NCI-H774 (cell line): ENCODE measurements around the gene GPN3.
"Not testable (repeated sequence)": the region's sequence is repeated elsewhere in the genome, so short reads cannot be mapped to it uniquely, and the experiment has no call there.

ENCODE experiments used
- DNase-seq: peaks from one replicate; lab custom pipeline; 2025; lab: John Stamatoyannopoulos, UW

Gene GPN3

DNA sequence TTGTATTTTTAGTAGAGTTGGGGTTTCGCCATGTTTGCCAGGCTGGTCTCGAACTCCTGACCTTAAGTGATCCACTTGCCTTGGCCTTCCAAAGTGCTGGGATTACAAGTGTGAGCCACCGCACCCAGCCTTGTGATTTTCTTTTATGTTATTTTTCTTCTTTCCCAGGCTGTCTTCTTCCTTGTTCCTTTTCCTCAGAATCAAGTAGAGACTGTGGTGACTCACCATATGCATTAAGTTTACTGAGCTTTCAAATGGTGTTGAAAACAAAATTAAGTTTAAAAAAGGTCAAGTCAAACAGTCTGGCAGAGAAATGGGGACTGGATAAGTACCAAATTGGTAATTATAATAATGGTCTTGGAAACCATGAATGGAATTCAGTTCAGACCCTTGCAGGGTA, 23.6 kb downstream of the GPN3 start:
- no peak for DNase-seq

DNA sequence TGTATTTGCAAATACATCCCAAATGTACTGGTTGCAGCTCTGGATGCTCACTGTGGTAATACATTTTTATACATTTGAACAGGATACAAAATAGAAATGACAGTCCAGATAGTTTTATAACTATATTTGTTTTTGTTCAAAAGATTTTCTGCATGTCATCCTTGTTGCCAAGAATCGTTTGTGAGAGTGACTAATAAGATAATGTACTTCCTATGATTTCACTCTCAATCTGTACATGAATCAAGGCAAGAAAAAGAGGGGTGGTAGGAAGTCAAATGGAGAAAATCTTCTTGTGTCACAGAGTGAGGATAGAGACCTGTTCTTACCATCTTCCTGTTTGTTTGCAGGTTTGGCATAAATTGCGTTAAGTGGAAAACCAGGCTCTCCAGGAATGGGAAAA, 31.8 kb downstream of the GPN3 start:
- DNase-seq: no peak

DNA sequence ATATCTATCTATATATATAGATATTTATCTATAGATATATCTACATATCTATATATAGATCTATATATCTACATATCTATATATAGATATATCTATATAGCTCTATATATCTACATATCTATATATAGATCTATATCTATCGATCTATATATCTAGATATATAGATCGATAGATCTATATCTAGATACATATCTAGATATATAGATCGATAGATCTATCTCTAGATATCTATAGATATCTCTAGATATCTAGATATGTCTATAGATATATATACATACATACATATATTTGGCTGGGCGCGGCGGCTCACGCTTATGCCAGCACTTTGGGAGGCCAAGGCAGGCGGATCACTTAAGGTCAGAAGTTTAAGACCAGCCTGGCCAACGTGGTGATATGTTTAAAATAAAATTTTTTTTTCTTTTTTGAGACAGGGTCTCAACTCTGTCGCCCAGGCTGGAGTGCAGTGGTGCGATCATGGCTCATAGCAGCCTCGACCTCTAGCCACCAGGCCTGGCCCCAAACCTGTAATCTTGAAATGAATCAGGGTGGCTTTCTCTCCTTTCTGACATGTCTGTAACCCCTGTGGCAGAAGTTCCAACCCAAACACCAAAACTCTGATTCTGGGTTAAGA, 36.0 kb downstream of the GPN3 start:
- DNase-seq: no peak

DNA sequence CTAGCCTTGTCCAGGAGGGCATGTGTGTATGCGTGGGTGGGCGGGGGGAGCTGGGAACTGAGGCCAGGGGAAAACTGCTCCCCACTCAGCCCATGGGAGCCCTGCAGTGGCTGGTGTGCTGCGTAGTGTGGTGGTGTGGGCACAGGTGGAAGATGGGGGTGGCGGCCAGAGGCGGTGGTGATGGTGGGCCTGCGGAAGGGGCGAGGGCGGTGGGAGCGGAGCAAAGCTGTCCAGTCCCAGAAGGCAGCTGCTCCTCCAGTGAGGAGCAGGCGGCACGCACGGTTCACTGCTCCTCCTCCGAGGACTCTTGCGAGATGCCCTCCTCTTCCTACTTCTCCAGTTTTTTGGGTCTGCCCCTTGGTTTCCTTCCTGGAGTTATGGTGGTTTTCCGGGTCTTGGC, 38.4 kb downstream of the GPN3 start:
- DNase-seq: not testable (repeated sequence)

DNA sequence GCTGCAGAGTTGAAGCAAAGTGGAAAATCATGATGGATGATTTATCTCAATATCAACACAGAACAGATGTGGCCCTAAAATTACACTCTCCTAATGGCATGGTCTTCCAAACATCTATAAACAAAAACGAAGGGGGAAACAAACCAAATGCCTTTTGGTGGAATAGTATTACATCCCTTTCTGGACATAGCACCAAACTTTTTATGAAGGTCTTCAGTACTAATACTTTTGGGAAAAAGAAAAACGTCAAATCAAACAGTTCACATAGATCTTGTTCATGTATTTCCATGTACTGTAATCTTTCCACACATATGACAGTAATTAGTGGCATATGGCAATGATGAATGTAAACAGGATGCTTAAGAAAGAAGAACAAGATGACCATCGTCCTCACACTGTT, 41.7 kb downstream of the GPN3 start:
- no peak for DNase-seq

DNA sequence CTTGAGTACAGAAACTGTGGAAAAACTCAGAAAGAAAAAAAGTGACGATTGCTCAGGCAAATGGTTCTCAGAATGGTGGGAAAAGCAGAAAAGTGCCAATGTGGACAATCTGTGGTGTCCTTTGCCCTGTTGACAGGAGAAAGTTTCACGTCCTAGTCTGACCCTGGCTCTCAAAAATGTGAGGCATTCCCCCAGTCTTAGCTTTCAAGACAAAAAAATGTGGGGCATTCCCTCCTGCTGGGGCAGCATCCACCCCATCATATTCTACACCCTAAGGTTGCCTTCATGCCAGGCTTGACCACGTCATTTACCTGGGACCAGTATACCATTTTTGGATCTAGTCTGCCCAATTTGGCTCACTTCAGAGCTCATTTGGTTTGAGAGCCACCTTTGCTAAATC, 43.8 kb downstream of the GPN3 start:
- no peak for DNase-seq

DNA sequence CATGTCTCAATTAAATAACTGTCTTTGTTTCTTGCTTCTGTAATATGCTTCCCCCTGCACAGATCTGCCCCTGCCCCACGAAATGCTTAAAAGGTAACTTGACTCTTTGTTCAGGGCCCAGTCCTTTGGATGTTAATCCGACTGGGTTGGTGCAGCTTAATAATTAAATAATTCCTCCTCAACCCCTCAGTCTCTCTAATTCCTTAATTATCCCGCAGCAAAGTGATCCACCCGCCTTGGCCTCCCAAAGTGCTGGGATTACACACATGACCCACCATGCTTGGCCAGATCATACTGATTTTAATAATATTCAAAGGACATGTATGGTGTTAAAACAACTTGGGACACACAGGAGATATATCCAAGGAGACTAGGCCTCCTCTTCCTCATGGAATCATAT, 46.4 kb downstream of the GPN3 start:
- DNase-seq: no peak

DNA sequence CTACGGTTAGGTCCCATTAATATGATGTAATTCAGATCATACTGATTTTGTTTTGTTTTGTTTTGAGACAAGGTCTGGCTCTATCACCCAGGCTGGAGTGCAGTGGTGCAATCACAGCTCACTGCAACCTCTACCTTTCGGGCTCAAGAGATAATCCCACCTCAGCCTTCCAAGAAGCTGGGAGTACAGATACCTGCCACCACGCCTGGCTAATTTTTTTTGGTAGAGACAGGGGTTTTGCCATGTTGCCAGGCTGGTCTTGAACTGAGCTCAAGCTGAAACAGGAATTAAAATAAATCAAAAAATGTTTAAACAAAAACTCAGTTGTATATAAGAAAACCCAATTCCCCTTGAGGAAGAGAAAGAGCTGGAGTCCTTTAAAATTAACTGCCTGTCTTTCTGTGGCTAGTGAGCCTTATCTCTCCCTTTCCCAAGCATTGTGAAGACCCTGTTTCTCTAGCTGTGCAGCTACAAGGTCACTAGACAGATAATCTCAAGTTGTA, 46.8 kb downstream of the GPN3 start:
- DNase-seq: no peak

DNA sequence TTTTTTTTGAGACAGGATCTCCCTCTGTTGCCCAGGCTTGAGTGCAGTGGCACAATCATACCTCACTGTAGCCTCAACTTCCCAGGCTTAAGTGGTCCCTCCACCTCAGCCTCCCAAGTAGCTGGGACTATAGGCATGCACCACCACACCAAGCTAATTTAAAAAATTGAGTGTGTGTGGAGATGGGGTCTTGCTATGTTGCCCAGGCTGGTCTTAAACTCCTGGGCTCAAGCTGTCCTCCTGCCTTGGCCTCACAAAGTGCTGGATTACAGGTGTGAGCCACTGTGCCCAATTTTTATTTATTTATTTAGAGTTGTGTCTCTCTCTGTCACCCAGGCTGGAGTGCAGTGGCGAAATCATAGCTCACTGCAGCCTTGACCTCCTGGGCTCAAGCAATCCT, 47.4 kb downstream of the GPN3 start:
- DNase-seq: not testable (repeated sequence)

DNA sequence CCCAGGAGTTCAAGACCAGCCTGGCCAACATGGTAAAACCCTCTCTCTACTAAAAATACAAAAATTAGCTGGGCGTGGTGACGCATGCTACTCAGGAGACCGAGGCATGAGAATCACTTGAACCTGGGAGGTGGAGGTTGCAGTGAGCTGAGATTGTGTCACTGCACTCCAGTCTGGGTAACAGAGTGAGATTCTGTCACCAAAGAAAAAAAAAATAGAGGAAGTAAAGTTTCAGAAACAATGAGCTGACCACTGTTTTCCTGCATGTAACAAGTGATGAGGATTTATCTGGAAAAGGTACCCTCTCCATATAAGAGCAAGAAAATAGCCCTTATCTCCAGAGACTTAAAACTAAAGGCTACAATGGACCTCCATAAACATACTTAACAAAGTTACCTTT, 50.9 kb downstream of the GPN3 start:
- not testable (repeated sequence) for DNase-seq

DNA sequence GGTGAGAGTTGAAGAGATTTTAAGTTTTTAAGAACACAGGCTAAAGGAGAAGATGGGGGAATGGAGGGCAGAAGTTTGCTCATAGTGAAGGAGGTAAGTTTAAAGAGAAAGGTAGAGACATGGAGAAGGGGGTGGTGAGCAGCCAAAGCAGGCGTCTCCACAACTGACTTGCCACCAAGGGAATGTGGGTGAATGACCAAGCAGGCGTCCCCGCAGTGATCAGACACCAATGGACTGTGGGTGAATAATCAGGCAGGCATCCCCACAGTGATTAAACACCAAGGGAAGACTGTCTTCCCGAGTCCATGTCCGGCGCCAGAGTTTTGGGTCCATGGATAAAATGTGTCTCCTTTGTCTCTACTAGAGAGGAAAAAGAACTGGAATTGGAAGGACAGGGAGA, 58.0 kb downstream of the GPN3 start:
- not testable (repeated sequence) for DNase-seq

DNA sequence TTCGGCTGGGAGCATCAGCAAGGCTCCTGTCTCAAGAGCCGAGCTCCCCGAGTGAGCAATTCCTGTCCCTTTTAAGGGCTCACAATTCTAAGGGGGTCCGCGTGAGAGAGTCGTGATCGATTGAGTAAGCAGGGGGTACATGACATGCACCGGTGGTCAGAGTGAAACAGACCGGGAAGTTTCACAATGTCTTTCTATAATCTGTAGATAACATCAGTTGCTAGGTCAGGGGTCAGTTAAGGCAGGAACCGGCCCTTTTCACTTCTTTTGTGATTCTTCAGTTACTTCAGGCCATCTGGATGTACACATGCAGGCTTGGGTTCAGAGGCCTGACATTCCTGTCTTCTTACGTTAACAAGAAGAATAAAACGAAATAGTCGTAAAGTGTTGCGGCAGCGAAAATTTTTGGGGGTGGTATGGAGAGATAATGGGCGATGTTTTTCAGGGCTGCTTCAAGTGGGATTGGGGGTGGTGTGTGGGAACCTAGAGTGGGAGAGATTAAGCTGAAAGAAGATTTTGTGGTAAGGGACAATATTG, 62.9 kb downstream of the GPN3 start:
- not testable (repeated sequence) for DNase-seq

DNA sequence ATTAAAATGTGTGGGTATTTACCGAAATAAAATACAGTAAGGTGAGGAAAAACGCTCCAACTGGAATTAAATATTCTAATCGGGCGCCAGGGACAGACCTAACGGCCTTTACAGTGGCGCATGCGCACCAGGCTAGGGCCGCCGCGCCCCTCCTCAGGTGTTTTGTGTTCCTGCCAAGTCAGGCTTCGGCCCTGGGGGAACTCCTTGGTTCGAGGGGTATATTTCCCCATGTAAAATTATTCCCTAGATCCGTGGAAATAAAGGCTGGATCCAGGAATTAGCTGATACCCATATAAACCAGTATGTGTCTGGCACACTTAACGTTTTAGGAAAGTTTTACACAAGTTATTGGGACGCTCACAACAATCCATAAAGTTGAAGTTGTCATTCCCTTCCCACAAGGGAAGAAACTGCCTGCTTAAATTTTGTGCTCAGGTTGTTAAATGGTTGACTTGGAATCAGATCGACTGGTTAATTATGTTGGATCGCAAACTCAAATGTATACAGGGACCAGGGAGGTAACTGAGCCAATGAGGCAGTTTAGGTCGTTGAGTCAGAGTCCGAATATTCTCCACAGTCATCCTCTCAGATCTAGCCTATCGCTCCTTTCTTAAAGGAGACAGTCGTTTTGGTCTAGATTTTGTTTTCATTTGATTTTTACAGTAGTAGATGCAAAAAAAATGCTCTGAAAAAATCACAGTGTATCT, 63.9 kb downstream of the GPN3 start:
- peak; percentile 75 for DNase-seq

DNA sequence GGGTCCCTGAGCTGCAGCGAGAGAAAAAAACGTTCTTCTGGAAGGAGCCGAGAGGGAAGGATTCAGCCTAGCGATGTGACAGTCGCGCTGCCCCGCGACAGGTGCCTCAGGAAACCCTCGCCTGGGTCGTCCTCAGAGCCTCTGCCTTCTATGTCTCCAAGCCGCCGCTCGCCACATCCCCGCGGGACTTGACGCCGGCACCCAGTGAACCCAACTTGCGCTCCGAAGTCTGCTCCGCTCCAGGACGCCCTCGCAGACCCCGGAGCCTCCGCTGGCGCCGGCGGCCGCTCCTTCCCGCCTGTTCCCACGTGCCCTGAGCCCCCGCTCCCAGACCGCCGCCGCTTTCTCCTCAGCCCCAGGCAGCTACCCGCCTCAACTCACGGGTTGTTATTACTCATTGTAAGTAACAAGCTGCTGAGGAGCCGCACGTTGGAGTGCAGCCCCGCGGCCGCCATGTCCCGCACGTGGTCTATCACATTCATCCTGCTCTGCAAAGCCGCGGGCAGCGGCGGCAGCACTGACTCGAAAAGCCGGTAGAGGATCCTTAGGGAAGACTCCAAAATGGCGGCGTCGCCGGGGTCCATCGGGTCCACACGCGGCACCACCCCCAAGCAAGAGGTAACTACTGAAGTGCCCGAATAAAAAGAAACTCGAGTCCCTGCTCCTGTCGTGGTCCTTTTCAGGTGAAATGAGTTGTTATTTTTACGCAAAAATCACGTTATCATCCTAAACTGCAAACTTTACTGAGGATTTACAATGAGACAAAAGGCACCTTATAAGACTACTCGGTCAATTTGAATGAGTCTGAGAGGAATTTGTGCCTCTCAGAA, 64.7 kb downstream of the GPN3 start, which contains the start of gene ANAPC7:
Gene ANAPC7, minus strand, starts transcription at position 563 of the 830 bp plus-strand sequence. Its CDS starts 81 bp downstream, at position 482.
- peak; percentile 85 for DNase-seq
